HTERT RPE-1 (cell line): ENCODE results near the gene TOR1AIP2.

Experiments
- in situ Hi-C: fragments of 300-500 bp; cut with MboI; formaldehyde crosslinking; loops from 4 replicates; pipeline ENCODE4 v1.14.3; 2020; ENCODE audit warnings: low sequenced_read_pairs

The TOR1AIP2 gene

DNA sequence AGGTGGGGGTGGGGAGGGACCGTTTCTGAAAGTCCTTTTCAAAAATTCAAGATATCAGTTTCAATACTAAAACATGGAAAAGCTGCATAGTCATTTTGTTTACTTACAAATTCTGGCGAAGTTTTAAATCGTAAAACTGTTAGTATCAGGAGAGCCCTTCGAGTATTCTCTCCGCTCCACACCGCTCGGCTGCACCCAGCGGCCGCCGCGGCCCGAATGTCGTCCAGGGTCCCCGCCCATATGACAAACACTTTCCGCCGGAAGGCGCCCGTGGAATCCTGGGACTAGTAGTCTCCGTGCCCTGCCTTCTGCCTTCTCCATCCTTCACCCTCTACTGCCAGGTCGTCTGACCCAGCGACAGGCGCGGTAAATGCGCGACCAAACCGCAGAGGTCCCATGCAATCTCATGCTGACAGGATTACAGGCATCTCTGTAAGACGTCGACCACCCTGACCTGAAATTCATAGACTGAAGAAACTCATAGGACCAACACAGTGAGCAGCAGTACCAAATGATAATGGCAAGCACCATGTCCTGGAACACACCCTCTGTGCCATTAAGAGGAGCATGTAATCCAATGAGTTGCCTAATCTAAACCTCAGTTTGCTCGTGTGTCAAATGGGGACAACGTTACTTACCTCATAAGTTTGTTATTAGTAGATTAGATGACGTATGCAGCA lies at the start of gene TOR1AIP2:
TSS of gene TOR1AIP2 (minus strand) at position 218 of the 680 bp plus-strand sequence. CDS start 25,138 bp downstream, outside the sequence.
- in situ Hi-C loops: no loop called here

DNA sequence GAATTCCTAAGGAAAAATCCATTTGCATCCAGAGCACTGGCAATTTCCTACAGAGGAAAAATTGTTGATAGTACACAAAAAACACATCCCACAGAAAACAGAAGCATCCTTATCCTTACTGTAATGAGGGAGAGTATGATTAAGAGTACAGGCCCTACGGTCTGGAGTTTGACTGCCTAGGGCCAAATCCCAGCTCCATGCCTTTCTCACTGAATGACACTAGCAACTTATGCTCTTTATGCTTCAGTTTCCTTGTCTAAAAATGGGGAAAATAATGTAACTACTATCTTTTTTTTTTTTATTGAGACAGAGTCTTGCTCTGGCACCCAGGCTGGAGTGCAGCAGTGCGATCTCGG lies 49.2 kb upstream of the TOR1AIP2 start:
- in situ Hi-C loops: no loop called here

DNA sequence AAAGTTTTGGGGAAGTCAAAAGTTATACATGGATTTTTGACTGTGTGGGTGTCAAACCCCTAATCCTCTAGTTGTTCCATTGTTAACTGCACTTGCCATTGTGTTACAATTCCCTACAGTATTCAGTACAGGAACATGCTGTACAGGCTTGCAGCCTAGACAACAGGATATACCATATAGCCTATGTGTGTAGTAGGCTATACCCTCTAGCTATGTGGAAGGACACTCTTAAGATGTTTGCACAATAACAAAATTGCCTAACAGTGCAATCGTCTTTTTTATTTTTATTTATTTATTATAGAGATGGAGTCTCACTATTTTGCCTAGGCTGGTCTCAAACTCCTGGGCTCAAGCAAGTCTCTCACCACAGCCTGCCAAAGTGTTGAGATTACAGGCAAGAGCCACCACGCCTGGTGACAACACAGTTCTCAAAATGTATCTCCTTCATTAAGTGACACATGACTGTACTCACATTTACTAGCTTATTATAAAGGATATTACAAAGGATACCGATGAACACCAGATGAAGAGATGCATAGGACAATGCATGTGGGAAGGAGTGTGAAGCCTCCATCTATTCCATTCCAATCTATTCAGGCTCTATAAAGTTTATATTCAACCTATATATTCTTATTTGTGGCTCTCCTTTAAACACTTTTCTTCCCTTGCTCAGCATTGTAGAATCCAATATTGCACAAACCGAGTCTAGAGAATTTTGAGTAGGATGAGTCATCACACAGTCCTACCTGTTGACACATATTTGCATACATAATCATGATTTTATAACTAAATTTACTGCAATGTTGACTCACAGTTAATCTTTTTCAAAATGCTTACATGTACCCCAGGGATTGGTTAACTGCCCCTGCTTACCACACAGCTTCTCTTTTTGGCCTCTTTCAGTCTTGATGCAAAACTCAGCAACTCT lies 48.6 kb upstream of the TOR1AIP2 start:
- in situ Hi-C loops: no loop called here

DNA sequence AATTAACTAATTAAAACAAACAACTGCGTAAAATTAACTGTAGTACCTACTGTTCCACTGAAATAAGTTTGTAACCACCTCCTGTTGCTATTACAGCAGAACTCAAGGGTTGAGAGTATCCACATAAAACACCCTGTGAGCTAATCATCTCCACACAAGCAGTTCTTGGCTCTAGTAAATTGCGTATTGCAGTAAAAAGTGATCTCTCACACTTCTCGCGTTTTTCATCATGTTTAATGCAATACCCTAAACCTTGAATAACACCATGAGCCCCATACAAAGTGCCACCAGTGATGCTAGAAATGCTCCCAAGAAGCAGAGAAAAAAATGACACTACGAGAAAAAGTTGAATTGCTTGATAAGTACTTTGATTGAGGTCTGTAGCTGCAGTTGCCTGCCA lies 47.7 kb upstream of the TOR1AIP2 start:
- in situ Hi-C loops: no loop called here

DNA sequence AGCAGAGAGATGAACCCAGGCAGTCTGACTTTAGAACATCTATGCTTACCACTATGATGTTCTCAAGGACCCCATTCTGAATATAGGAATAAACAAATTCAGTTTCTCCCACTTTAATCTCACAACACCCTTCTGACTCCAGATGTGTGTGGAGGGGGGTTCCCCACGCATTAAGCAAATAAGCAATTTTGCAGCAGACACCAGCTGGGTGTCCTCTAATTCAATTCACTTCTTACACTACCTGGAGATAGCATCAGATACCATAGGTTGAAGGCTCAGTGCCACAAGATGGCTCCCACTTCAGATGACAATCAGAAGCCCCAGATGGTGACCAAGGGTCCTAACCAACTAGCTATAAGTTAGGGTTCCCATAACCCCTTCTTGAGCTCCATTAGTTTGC lies 46.7 kb upstream of the TOR1AIP2 start:
- in situ Hi-C loops: no loop called here

DNA sequence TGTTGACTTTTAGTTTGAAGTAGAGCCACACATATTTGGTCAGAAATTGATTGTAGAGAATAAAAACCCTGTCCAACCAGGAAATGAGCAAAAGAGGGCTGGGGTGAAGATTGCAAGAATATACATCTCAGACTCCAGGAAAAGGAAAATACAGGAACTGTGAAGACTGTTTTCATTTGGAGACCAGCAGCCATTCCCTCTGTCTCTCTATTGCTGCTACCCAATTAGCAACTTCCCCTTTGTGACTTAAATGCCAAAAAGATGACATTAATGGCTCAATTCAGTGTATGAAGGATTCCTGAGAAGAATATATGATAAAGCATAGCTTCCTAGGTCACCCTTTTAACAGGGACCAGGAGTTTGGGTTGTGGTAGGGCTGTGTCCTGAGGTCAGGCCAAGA lies 45.4 kb upstream of the TOR1AIP2 start:
- in situ Hi-C loops: no loop called here

DNA sequence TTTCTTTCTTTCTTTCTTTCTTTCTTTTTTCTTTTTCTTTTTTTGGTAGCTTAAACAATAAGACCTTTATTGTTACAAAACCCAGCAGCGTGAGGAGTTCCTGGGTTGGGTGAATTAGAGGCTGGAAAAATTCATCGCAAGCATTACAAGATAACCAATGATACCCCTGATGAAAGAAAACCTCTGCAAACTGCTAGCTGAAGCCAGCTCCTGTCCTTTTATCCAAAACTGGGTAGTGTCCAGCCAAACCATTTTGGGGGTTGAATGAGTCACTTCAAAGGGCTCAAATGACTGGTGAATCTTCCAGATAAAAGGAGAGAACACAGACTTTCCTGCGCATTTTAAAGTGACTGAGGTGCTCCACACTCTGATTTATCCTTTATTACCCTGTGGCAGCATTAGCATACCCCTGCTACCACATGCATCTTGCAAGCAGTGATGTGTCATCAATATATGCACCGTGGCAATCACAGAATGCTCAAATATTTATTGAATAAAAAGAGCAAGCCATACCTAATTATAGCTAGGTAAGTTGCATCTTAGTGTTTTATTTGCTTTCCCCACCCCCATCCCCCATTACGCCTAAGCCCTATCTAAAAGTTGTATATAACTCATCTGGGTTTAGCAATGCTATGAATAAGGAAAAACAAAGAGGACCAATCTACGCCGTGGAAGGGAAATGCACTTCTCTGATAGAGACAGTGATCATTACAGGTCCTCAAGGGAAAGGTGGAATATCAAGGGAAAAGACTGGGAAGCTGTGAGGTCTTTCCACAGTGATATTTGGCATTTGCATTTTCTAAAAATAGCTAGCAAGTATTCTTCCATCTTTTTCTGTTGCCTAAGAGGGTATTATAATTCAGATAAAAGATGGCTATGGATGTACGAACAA lies 44.6 kb upstream of the TOR1AIP2 start:
- in situ Hi-C loops: no loop called here

DNA sequence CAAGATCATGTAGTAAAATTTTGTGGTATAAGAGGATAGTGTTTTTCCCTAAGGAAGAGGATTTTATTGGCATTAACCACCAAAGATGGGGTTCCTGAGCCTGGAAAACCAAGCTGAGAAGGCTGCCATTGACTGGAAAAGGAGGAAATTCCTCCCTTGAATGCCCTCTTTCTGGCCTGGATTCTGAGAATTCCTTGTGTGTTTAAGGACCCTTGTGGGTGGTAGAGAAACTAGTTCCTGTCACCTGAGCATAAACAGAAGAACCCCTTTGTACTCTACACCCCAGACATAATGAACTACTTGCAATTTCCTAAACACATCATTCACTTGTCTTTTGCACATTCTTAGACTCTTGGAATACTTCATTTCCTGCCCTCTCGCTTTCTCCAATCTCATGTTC lies 43.9 kb upstream of the TOR1AIP2 start:
- in situ Hi-C loops: no loop called here

DNA sequence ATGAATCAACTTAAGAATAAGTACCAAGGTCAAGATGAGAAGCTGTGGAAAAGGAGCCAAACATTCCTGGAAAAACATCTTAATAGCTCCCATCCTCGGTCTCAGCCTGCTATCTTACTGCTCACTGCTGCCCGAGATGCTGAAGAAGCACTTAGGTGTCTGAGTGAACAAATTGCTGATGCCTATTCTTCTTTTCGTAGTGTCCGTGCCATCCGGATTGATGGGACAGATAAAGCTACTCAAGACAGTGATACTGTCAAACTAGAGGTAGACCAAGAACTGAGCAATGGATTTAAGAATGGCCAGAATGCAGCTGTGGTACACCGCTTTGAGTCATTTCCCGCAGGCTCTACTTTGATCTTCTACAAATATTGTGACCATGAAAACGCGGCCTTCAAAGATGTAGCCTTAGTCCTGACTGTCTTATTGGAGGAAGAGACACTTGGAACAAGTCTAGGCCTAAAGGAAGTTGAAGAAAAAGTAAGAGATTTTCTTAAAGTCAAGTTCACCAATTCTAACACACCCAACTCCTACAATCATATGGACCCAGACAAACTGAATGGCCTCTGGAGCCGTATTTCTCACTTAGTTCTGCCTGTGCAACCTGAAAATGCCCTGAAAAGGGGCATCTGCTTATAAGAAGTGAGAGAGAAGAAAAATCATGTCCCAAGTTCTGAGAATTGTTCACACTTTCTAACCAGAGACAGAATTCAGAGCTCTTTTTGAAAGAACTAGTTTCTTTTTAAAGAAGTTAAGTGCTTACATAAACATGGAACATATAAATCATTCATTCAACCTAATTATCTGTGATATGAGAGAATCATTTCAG lies 40.2 kb upstream of the TOR1AIP2 start:
- in situ Hi-C loops: no loop called here

DNA sequence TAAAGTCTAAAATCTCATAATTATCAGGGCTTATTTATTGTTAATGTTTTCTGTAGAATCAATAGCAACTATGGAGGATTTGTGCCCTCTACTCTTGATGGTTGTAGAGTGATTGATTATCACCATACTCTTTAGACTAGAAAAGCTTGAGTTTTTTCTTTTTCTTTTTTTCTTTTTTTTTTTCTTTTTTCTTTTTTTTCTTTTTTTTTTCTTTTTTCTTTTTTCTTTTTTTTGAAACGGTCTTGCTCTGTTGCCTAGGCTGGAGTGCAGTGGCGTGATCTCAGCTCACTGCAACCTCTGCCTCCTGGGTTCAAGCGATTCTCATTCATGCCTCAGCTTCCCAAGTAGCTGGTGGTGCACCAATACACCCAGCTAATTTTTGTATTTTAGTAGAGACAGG lies 34.2 kb upstream of the TOR1AIP2 start:
- in situ Hi-C loops: no loop called here

DNA sequence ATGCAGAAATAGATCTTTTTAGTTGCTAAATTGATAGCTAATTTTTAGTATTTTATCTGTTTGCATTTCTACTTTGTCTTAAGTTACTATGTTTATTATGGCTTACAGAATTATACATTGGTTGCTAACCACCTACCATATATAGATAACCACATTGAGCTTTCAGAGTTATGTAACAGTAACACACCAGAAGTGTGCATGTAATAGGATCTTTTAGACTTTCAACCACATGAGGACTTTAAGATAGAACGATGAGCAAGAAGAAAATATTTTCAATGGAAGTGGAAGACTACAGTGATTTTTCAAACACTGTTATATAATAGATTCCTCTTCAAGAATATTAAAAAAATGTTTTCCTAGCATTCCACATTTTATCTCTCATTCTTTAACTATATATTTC lies 33.3 kb upstream of the TOR1AIP2 start:
- in situ Hi-C loops: no loop called here

DNA sequence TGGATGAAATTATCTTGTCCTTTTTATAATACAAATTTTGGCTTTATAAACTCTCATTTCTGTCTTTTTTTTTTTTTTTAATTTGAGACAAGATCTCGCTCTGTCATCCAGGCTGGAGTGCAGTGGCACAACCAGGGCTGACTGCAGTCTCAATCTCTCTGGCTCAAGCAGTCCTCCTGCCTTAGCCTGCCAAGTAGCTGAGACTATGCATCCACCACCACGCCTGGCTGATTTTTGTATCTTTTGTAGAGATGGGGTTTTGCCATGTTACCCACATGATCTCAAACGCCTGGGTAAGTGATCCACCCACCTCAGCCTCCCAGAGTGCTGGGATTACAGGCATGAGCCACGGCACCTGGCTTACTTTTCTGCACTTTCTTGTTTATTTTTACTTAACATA lies 12.0 kb upstream of the TOR1AIP2 start:
- in situ Hi-C loops: no loop called here

DNA sequence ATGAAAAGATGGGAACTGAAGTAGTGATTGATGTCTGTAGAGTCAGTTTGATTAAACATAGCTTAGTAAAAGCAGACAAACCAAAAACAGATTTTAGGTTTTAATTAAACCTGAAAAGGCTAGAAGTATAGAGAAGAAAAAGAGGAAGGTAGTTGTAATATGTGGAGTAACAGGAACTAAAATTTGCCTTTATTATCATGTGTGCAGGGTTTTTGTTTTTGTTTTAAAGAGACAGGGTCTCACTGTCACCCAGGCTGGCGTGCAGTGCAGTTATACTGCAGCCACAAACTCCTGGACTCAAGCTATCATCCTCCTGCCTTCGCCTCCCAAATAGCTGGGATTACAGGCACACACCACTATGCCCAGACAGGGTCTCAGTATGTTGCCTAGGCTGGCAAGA lies 10.5 kb upstream of the TOR1AIP2 start:
- in situ Hi-C loops: no loop called here

DNA sequence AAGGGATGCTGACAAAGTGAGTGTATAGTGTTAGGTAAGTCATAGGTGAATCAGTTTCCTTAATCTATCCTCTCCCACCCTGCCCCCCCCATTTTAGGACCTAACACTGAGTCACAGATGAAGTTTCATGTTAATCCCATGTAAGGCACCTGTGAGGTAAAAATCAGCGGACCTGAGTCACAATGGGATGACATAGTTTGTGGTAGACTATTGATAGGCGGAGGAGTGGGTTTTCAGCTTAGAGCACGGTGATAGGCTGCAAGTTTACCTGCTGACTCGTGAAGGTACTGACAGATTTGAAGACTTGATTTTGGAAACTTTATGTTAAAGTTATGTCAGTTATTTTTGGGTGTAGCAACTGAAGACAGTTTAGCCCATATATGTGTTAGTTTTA lies 6.1 kb upstream of the TOR1AIP2 start:
- in situ Hi-C loops: no loop called here

DNA sequence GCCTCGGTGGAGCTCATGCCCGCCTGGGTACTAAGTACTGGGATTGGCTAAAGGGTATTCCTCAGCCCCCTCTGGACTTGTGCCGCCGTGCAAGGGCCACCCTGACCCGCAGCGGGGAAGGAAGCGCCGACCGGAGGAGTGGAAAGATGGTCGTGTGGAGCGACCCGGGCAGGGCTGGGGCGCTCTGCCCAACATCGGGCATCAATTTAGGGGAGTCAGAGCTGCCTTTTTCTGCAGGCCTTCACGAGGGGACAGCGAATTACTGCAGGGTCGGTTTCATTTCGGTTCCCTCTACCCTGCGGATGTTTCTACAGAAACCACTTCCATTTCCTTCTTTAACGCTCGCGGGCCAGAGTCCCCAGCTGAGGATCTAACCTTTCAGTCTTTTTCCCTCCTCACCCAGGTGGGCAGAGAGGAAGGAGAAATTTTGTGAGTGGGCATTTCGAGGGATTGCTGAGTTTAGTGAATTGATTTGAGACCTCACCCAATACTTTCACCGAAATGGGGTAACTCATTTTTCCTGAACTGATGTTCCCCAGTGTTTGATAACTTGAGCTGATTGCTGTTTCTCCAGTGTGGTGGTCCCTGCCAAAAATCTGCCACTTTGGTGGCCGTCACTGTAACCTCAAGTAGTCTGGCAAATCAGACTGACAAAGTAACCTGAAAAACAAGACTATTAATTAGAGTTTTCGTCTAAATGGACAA lies 5.6 kb upstream of the TOR1AIP2 start:
- in situ Hi-C loops: no loop called here

DNA sequence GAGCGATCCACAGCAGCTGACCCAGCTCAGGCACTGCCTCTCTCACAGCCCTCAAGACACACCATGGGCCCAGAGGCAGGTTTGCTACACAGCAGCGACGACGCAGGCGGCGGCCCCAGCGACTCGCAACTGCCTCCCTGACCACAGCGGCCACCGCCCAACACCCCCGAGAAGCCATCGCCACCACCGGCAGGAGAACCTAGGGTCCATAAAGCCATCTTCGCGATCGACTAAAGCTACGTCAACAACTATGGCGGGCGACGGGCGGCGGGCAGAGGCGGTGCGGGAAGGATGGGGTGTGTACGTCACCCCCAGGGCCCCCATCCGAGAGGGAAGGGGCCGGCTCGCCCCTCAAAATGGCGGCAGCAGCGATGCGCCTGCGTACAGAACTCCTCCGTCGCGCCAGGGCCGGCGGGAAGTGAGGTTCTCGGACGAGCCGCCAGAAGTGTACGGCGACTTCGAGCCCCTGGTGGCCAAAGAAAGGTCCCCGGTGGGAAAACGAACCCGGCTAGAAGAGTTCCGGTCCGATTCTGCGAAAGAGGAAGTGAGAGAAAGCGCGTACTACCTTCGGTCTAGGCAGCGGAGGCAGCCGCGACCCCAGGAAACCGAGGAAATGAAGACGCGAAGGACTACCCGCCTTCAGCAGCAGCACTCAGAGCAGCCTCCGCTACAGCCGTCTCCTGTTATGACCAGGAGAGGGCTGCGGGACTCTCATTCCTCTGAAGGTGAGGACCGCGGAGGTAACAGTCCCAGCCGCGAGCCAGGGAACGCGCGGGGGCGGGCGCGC lies 4.8 kb upstream of the TOR1AIP2 start, which contains the start of gene TOR1AIP1:
TSS of gene TOR1AIP1 (plus strand) at position 33 of the 787 bp plus-strand sequence. CDS start at position 251, 218 bp downstream.
- in situ Hi-C loops: no loop called here

DNA sequence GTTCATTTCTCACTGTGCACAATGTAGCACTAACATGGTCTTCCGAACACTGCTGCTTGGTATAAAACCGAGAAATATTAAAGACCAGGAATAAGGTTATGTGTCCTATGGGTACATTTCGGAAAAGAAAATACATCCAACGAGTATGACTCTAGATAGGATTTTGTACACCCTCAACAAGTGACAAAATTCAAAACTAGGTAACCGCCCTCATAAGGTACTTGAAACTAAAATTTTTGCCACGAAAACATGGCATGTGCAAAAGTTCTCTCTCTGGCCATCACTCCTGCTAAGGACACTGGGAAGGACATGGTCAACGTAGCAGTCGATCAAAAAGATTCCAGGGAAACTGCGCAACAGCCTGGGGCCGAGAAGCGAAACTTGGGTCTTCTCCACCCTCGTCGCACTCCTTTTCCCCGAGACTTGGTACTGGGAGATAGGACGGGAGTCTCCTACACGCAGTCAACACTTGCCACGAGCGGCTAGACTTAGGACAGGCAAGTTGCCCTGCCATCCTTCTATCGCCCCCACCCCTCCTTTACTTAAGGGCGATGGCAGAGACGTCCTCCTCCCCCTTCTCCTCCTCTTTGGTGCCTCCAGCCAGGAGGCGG lies 4.1 kb upstream of the TOR1AIP2 start:
- in situ Hi-C loops: no loop called here

DNA sequence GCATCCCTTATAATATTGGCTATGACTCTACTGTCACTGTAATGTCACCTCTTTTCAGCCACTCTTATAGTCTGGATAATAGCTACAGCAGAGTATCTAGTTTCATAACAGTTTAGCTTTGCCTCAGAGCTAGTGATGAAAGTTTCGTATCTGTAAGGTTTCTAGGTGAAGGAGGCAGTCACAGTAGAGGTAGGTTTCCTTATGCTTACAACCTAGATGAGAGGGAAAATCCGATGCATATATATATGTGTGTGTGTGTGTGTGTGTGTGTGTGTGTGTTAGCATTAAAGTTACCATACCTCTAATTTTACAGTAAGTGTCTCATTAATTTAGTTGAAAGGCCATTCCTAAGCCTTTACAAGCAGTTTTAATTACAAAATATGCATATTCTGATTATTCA lies 2.2 kb upstream of the TOR1AIP2 start:
- in situ Hi-C loops: no loop called here
